HUES48 (cell line): ENCODE measurements around the gene TRMO.

Experiments used
- H3K27ac ChIP-seq: one replicate; pipeline ENCODE4 v1.7.0; 2013; ENCODE audit warnings: low read depth, low read length, inconsistent platforms
- H3K27me3 ChIP-seq: 2 replicates; pipeline ENCODE4 v1.6.1; 2013; ENCODE audit warnings: mild to moderate bottlenecking, low read length; ENCODE audit not compliant: control insufficient read depth, insufficient read depth
- H3K36me3 ChIP-seq: 2 replicates; pipeline ENCODE4 v1.6.1; 2013; ENCODE audit warnings: low read length; ENCODE audit not compliant: control insufficient read depth, insufficient read depth
- H3K4me1 ChIP-seq: 2 replicates; pipeline ENCODE4 v1.6.1; 2013; ENCODE audit warnings: mild to moderate bottlenecking, low read length; ENCODE audit not compliant: control insufficient read depth, insufficient read depth
- H3K4me3 ChIP-seq: 2 replicates; pipeline ENCODE4 v1.5.1; 2013; ENCODE audit warnings: mild to moderate bottlenecking, low read depth, low read length
- H3K9ac ChIP-seq: 2 replicates; pipeline ENCODE4 v1.6.1; 2013; ENCODE audit warnings: mild to moderate bottlenecking, low read depth, low read length, moderate library complexity
- H3K9me3 ChIP-seq: 2 replicates; pipeline ENCODE4 v1.6.1; 2013; ENCODE audit warnings: low read length; ENCODE audit not compliant: control insufficient read depth, insufficient read depth

The TRMO gene

GRCh38 chr9:97938081-97938644, 15.9 kb upstream of the TRMO start, which contains the start of gene HEMGN:
Gene HEMGN (minus strand): TSS chr9:97938172. CDS start chr9:97938136, 36 bp downstream.
- Histone ChIP-seq H3K36me3 (no peaks in the 10 kb centered on the region), H3K27ac (no peak within 1 kb of the TSS), H3K4me3 (no peak within 1 kb of the TSS), H3K4me1 (0 out of 2 replicates have a peak, but pooled peaks cover 4% of the 10 kb centered on the region), H3K9ac (no peak within 1 kb of the TSS), H3K27me3 (peaks cover 67% of the 10 kb centered on the region), H3K9me3 (no peaks in the 10 kb centered on the region)

GRCh38 chr9:97936998-97937397, 14.7 kb upstream of the TRMO start:
- no peaks in the 10 kb centered on the region for H3K9me3 ChIP-seq
- H3K27me3 ChIP-seq = peaks cover 65% of the 10 kb centered on the region
- no peak overlapping the region for H3K27ac ChIP-seq
- no peaks in the 10 kb centered on the region for H3K36me3 ChIP-seq
- H3K4me3 ChIP-seq = no peak overlapping the region
- 0 out of 2 replicates have a peak, but pooled peaks cover 4% of the 10 kb centered on the region for H3K4me1 ChIP-seq
- no peak overlapping the region for H3K9ac ChIP-seq

GRCh38 chr9:97935276-97935675, 13.0 kb upstream of the TRMO start:
- H3K4me3 ChIP-seq = no peak overlapping the region
- 0 out of 2 replicates have a peak, but pooled peaks cover 4% of the 10 kb centered on the region for H3K4me1 ChIP-seq
- H3K9ac ChIP-seq = no peak overlapping the region
- H3K27ac ChIP-seq = no peak overlapping the region
- H3K36me3 ChIP-seq = no peaks in the 10 kb centered on the region
- peaks cover 63% of the 10 kb centered on the region for H3K27me3 ChIP-seq
- no peaks in the 10 kb centered on the region for H3K9me3 ChIP-seq

GRCh38 chr9:97934321-97935115, 12.2 kb upstream of the TRMO start:
- H3K4me3 ChIP-seq = no peak overlapping the region
- H3K9ac ChIP-seq = no peak overlapping the region
- no peaks in the 10 kb centered on the region for H3K36me3 ChIP-seq
- H3K27me3 ChIP-seq = peaks cover 56% of the 10 kb centered on the region
- H3K27ac ChIP-seq = no peak overlapping the region
- no peaks in the 10 kb centered on the region for H3K9me3 ChIP-seq
- 0 out of 2 replicates have a peak, but pooled peaks cover 4% of the 10 kb centered on the region for H3K4me1 ChIP-seq

GRCh38 chr9:97933297-97933998, 11.1 kb upstream of the TRMO start:
- Histone ChIP-seq H3K27ac (no peak overlapping the region), H3K9me3 (no peaks in the 10 kb centered on the region), H3K4me1 (0 out of 2 replicates have a peak, but pooled peaks cover 4% of the 10 kb centered on the region), H3K36me3 (no peaks in the 10 kb centered on the region), H3K9ac (no peak overlapping the region), H3K27me3 (peaks cover 55% of the 10 kb centered on the region), H3K4me3 (no peak overlapping the region)

- peaks cover 55% of the 10 kb centered on the region for H3K27me3 ChIP-seq
- no peaks in the 10 kb centered on the region for H3K36me3 ChIP-seq
- no peaks in the 10 kb centered on the region for H3K9me3 ChIP-seq
- H3K4me1 ChIP-seq = 0 out of 2 replicates have a peak, but pooled peaks cover 4% of the 10 kb centered on the region
- H3K27ac ChIP-seq = no peak overlapping the region
- no peak overlapping the region for H3K9ac ChIP-seq
- H3K4me3 ChIP-seq = no peak overlapping the region
These were observed 8.7 kb upstream of the TRMO start for GRCh38 chr9:97930972-97931371.

GRCh38 chr9:97928986-97929604, 6.8 kb upstream of the TRMO start:
- H3K27ac ChIP-seq = no peak overlapping the region
- no peak overlapping the region for H3K9ac ChIP-seq

GRCh38 chr9:97925497-97926334, 3.4 kb upstream of the TRMO start:
- H3K36me3 ChIP-seq = no peaks in the 10 kb centered on the region
- H3K4me3 ChIP-seq = no peak overlapping the region
- no peak overlapping the region for H3K9ac ChIP-seq
- no peaks in the 10 kb centered on the region for H3K9me3 ChIP-seq
- no peak overlapping the region for H3K27ac ChIP-seq
- 0 out of 2 replicates have a peak, but pooled peaks cover 3% of the 10 kb centered on the region for H3K4me1 ChIP-seq
- H3K27me3 ChIP-seq = peaks cover 42% of the 10 kb centered on the region

More at GRCh38 chr9:97928986-97929604, 6.8 kb upstream of the TRMO start:
- Histone ChIP-seq H3K4me1 (no peaks in the 10 kb centered on the region), H3K9me3 (no peaks in the 10 kb centered on the region), H3K36me3 (no peaks in the 10 kb centered on the region), H3K27me3 (peaks cover 52% of the 10 kb centered on the region), H3K4me3 (no peak overlapping the region)

- Histone ChIP-seq H3K4me3 (no peak overlapping the region), H3K36me3 (no peaks in the 10 kb centered on the region), H3K27me3 (peaks cover 35% of the 10 kb centered on the region), H3K27ac (no peak overlapping the region), H3K4me1 (0 out of 2 replicates have a peak, but pooled peaks cover 3% of the 10 kb centered on the region), H3K9ac (no peak overlapping the region), H3K9me3 (no peaks in the 10 kb centered on the region)
These were observed 2.1 kb upstream of the TRMO start for GRCh38 chr9:97924386-97924785.

- no peak overlapping the region for H3K9ac ChIP-seq
- H3K36me3 ChIP-seq = no peaks in the 10 kb centered on the region
- H3K27ac ChIP-seq = no peak overlapping the region
- H3K9me3 ChIP-seq = no peaks in the 10 kb centered on the region
- H3K4me3 ChIP-seq = peak overlapping the region; percentile 44
- peaks cover 29% of the 10 kb centered on the region for H3K27me3 ChIP-seq
- H3K4me1 ChIP-seq = 0 out of 2 replicates have a peak, but pooled peaks cover 3% of the 10 kb centered on the region
These were observed 1.3 kb upstream of the TRMO start for GRCh38 chr9:97923529-97924108.
